ENCODE results near the gene NOS1AP.

DNA sequence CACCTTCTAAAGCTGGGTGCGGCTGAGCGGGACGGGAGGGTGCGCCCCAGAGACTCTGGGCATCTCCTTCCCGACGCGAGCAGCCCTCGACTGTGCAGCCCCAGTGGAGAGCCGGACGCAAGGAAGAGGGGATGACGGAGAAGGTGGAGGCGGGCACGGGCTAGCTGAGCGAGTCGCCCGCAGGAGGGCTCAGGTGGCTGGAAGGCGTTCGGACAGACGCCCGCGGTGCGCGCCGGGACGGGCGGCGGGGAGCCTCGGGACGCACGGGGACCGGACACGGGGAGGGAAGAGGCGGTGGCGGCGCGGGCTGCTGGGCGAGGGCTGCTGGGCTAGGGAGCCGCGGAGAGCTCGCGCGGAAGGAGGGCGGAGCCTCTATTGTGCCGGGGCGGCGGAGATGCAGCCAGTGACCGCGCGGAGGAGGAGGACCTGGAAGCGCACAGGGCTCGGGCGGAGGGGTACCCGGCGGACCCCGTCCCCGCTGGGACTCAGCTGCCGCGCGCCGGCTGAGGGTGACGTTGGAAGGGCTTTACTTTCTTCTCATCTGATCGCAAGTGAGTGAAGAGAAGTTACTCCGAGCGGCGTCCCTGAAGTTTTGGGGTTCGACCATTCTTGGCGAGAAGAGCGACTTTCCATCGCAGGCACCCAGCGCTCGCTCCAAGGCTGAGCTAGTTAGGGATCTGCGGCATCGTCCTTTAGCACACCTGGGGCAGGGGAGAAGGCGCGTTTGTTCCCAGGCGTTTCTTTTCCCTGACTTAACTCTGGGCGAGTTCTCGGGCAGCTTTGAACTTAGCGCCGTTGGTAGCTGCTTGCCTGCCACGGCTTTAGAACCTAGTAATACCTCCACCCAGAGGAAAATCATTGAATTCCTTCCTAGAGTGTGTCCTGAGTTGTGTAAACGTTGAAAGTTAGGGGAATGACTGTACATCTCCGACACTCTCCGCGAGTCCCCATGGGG is 45.7 kb upstream of the NOS1AP start, which contains the start of gene OLFML2B:
- TF ChIP-seq POLR2AphosphoS5 (IDR thresholded peaks at IDR 0.05; ENCODE audit: low read depth, low read length) (no peak), POLR2A (IDR thresholded peaks at IDR 0.05; ENCODE audit: low read depth, low read length) (no peak), SPI1 (IDR thresholded peaks at IDR 0.05; ENCODE audit: low read depth, low read length) (no peak)
